ENCODE results near the gene CNKSR3.

Gene CNKSR3

DNA sequence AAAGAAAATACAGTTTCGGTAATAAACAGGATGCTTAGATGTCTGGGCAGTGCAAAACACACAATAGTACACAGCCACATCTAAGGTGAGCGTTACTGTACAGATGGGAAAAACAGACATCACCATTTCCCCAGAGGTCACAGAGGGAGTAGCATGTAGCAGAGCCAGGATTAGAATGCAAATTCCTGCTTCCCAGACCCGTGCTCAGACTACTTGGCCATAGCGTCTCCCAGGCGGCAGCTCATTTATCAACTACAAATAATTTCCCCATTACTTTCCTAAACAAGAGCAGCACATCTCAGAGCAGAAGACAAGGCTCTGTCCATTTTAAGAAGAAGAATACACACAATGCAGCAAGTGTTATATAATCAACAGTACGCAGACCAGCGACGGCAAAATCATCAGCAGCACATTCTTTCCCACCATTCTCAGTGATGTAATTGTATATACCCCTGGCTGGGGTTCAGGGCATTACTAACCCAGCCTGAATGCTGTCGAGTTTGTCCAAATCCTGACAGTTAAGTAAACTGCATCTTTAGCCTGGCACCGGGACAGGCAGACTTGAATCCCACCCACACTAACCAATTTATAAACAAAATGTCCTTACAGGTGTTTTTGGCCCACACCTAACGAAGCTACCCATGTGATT, 61.9 kb downstream of the CNKSR3 start:
- DNase-seq: no peak

- no peak for DNase-seq
These were observed 62.5 kb downstream of the CNKSR3 start for GRCh38 chr6:154447954-154448353.

GRCh38 chr6:154446984-154447383, 63.5 kb downstream of the CNKSR3 start:
- DNase-seq: no peak

GRCh38 chr6:154445417-154445816, 65.1 kb downstream of the CNKSR3 start:
- no peak for DNase-seq

DNA sequence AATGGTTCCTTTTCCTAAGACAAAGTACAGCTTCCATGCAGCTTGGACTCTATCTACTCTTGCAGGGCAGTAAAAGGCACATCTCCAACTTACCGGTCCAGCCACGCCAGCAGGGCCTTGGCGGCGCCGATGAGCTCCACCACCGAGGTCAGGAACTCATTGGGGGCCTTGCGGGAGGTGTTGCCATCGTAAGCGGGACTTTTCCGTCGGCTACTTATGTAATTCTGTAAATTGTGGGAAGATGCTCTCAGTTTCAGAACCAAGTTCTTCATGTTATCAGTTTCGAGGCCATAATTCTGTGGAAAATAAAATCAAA, 68.5 kb downstream of the CNKSR3 start:
- no peak for DNase-seq

DNA sequence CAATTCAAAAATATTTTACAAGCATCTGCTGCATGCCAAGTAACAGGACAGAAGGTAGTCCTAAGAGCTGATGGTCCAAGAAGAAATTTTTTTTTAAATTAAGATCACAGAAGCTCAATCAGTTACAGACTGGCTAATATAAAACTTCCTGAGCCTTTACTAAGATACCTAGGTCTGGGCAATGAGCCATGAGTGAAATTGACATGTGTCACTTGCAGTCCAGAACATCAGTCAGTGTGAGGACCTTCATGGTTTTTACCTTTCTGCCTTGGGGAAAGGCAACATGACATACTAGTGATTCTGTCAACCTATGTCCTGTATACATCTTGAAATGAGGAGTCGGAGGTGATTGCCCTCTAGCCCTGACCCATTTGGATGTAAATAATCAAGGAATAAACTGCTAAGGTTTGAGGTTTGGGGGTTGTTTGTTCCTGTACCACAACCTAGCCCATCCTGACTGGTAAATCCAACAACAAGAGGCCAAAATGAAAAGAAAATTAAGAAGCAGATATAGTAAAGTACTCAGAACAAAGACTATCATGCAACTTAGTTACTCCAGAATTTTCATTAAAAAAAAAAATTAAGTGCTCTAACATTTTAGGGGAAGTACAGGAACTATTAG, 70.0 kb downstream of the CNKSR3 start:
- DNase-seq: no peak

DNA sequence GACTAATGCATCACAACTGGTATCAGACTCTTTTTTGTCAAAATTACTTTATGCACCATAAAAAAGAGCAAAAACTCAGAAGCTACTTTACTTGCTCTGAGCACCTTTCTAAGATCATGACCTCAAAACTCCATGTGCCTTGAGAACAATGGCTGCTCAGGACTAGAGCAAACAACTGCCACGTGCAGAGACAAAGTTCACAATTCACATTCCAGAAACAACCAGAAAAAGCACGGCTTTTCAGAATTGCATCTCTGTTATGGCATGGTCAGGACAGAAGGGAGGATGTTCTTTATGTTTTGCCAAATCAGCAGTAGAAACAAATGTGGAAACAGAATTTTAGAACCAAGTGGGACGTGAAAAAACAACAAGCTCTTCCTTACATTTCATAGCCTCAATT, 70.5 kb downstream of the CNKSR3 start:
- DNase-seq: no peak

DNA sequence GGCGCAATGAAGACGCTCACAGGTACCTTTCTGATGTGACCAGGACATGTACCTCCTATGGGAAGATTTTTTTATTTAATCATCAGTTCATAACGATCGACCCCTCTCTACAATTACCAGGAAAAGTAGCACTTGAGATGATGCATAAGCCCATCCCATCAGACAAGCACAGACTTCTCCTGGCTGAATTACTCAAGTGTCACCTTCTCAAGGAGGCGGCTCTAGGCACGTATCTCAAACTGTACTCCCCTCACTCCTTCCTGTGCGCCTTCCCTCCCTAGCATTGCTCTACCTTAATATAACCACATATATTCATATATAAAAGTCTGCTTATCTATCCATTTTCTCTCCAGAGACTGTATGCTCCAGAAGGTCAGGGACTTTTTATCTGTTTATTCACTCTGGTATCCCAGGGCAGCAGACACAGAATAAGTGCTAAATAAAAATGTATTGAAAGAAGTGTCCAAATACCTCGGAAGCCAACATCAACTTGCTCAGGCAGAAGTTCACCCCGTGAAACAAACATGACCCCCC, 71.5 kb downstream of the CNKSR3 start:
- DNase-seq: no peak

GRCh38 chr6:154435400-154435945, 75.0 kb downstream of the CNKSR3 start:
- no peak for DNase-seq

GRCh38 chr6:154434662-154435061, 75.8 kb downstream of the CNKSR3 start:
- no peak for DNase-seq

- DNase-seq: no peak
These were observed 76.8 kb downstream of the CNKSR3 start for GRCh38 chr6:154433477-154434241.

DNA sequence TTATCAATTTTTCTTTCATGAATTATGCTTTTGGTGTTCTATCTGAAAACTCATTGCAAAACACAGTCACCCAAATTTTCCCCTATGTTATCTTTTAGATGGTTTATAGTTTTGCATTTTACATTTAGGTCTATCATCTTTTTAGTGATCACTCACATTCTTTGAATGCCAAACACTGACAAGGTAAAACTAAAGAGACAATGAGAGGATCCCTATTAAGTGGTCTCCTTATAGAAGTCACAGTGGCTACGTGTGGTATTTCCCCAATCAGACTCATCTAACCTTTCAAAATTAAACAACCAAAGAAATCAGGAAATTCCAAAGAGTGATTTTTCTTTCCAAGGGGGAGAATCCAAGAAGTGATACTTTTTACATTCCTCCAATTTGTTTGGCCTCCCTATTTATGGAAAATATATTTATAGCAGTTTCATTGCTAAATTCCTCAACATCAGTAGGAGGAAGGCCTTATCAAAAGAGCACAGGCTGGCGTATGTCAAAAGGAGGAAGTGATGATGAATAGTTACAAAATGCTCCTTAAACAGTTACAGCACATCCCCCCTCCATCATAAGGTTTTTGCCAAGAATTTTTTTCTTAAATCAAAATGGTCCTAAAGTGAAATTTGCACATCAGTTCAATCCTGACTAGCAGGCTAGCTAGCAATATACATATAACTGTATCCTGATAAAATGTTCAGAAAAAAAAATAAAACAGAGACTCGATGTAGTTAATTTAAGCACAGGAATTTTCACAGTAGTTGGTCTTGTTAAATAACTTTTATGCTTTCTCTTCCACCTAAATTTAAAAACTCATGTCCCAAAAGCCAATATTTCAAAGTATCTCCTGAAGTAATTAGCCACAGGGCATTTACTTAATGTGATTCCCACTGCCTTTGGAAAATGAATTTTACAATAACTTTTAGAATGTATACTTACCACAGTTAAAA, 77.7 kb downstream of the CNKSR3 start:
- DNase-seq: no peak

- DNase-seq: no peak
These were observed 80.0 kb downstream of the CNKSR3 start for GRCh38 chr6:154430481-154430919.

- DNase-seq: no peak
These were observed 80.8 kb downstream of the CNKSR3 start for GRCh38 chr6:154429711-154430110.

DNA sequence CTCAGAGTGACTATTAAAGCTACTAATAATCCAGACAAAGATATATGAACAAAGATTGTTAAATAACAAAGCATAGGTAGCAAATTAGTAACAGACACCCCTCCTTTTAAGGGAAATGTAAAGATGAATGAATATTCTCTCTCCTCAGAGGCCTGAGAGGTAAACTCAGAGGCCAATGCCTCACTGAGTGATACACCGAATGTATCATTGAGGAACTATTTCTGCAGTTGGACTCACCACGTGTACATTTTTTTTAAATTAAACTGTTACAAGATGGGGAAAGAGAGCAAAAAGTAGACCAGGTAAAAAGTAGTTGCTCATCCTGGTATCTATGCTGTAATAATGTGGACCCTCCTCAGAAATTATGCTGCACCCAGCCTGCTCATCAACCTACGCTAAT, 81.6 kb downstream of the CNKSR3 start:
- DNase-seq: no peak

DNA sequence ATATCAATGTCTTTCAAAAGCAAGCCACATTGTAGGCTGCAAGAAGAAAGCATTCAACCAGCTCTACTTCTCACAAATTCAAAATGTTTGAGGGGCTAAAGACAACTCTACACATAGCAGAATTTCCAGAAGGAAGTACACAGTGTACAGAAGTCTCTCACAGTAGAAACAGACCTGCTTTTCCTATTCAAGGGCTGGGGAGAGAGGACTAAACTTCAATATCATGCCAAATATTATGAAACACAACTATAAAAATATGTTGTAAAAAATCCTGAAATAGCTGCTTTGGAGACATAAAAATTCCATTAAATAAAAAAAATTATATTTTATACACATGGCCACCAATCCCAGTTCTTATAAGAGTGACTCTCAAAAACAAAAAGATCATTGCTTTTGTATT, 83.0 kb downstream of the CNKSR3 start:
- DNase-seq: no peak

- no peak for DNase-seq
These were observed 83.5 kb downstream of the CNKSR3 start for GRCh38 chr6:154426997-154427396.

DNA sequence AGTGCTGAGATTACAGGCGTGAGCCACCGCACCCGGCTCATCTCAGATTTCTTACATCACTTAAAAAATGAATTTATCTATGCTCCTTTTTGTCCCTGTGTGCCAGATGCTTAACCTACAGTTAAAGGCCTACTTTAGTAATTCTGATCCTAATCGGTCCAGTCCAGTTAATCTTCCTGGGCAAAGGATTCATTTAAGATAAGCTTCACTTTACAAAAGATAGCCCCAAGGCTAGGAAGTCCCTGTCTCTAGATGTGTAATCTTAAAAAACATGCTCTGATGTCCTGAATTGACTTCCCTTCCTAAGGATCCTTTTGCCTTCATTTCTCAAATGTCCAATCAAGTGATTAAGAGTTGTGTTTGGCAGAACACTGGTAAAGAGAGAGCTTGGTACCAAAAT, 85.5 kb downstream of the CNKSR3 start:
- DNase-seq: no peak

DNA sequence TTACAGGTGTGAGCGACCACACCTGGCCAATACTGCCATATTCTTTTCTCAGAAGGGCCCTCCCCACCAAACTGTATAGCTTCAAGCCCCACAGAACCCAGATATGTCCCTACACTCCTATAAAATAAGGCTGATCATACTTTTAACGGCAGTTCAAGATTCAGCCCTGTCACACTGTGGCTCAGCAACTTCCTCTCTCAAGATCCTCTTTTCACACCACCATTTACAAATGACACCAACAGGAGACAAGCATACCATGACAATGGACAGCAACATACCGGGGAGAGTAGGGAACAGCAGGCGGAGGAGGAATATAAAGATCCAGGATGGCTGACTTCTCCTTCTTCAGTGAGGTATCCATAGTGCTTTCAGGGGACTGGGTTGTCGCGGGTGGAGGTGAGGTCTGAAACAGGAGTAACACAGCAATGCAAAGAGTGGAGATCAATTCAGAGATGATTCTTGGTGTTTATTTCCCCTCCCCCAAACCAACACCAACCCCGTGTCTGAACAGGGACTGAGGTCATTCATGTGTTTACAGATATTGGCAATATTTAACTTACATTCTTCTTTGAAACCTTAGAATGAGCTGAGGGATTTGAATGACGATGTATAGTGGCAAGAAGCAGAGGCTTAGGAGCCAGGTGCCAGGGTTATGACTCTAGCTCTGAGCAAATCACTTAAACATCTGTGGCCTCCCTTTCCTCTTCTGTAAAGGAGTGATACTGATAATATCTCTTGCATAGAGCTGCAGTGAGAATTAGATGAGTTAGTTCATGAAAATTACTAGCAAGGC, 96.3 kb downstream of the CNKSR3 start:
- no peak for DNase-seq

- DNase-seq: no peak
These were observed 98.2 kb downstream of the CNKSR3 start for GRCh38 chr6:154412106-154412820.

DNA sequence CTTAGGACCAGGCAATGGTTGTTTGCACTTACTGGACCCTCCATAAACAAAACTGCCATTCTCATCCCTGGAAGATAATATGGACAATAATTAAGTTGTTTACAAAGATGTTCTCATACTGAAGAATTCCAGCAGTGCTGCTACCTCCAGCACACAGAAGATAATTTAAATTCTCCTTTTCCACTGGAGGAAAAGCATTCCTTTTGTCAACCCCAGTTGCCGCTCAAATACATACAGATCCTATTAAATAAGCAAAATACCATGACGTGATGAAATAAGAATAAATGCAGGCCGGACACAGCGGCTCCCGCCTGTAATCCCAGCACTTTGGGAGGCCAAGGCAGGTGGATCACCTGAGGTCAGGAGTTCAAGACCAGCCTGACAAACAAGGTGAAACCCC, 99.4 kb downstream of the CNKSR3 start:
- no peak for DNase-seq

All from stimulated activated CD4-positive, alpha-beta T cell treated with anti-CD3 and anti-CD28 coated beads, Interleukin-15, amount 100 ng/mL, for 24 hours (primary cell).